Activated CD8-positive, alpha-beta T cell treated with anti-CD3 and anti-CD28 coated beads for 36 hours (primary cell): ENCODE measurements around the gene MMP23B. TPM values are rescaled to one million over a fixed set of nuclear protein-coding genes. Genes with fewer than 3 reads are reported as not detected.

ENCODE experiments used
- ATAC-seq: fragments of 200-7000 bp; cut with Tn5 transposase; one replicate; pipeline ENCODE4 v1.10.0; 2021; ENCODE audit warnings: mild to moderate bottlenecking, moderate library complexity
- CTCF ChIA-PET: fragments of 350-600 bp; sonication (Branson Sonifier 250); formaldehyde crosslinking; loops from one replicate; lab custom pipeline; 2021; ENCODE audit warnings: antibody characterized with exemption; lab: Charles Lee
- POLR2A ChIA-PET: fragments of 350-600 bp; sonication (Branson Sonifier 250); formaldehyde crosslinking; loops from one replicate; lab custom pipeline; 2021; ENCODE audit warnings: antibody characterized with exemption; lab: Charles Lee
- DNase-seq: peaks from one replicate; pipeline ENCODE4 v3.0.0-alpha.2; 2020
- H3K27ac Mint-ChIP-seq: one replicate; pipeline ENCODE4 v1.8.0; 2021; ENCODE audit warnings: mild to moderate bottlenecking, mixed read lengths
- H3K27me3 Mint-ChIP-seq: one replicate; pipeline ENCODE4 v1.8.0; 2021; ENCODE audit warnings: mixed read lengths
- H3K36me3 Mint-ChIP-seq: one replicate; pipeline ENCODE4 v1.8.0; 2021; ENCODE audit warnings: low read depth, mixed read lengths
- H3K4me1 Mint-ChIP-seq: one replicate; pipeline ENCODE4 v1.8.0; 2021; ENCODE audit warnings: low read depth, mixed read lengths
- H3K4me3 Mint-ChIP-seq: one replicate; pipeline ENCODE4 v1.8.0; 2021; ENCODE audit warnings: mild to moderate bottlenecking, moderate library complexity, mixed read lengths
- H3K9me3 Mint-ChIP-seq: one replicate; pipeline ENCODE4 v1.8.0; 2021; ENCODE audit warnings: mixed read lengths
- intact Hi-C: fragments of 100-400 bp; cut with micrococcal nuclease; formaldehyde crosslinking; loops from one replicate; pipeline ENCODE4 v1.10.0; 2022
- total RNA-seq, 2 experiments: library from RNA; stranded (reverse); gene quantifications; one replicate each; pipeline ENCODE4 v1.2.3, GENCODE V29; 2021
- TF ChIP-seq, protein P1 (sequence below): fragments of 200-600 bp; IDR thresholded peaks from one replicate; pipeline ENCODE4 v1.8.0; 2022; ENCODE audit warnings: antibody characterized with exemption, mild to moderate bottlenecking

Gene MMP23B
- total RNA-seq, 2 experiments from 2014 or later: 3.3 to 4.0 TPM

DNA sequence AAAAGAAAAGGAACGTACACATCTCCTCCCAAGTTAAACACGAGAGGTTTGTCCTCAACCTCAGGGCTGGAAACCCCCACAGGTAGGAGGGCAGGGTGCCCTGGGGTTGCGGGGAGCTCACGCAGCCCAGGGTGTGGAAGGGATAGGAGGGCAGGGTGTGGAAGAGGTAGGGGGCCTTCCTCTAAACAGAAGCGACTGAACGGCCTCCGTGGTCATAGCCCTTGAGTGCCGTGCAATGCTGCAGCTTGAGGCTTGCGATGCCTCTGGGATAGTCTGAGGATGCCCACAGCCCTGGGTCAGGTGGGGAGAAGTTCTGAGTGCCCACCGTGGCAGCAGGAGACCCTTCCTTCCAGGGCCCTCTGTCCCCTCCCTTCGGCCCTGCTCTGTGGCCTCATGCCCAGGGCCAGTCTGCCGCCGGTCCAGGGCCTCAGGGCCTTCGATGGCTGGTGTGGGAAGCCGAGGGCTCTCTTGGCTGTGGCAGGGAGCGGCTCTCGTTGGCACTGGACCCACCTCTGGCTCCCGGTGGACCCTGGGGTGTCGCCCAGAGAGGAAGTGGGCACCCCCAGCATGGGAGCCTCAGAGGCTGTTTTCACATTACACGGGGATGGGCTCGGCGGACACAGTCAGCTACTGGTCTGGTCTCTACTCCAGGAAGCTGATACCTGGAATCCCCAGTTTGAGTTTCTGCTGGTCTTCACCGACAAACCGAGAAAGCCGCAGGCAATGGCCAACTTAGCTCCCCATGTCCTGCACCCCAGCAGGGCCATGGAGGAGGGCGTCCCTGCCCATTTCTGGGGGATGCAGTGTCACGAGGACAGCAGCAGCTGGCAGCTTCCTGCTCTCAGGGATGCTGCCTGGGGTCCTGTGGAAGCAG, 33.2 kb downstream of the MMP23B start:
- TF ChIP-seq, protein P1, sequence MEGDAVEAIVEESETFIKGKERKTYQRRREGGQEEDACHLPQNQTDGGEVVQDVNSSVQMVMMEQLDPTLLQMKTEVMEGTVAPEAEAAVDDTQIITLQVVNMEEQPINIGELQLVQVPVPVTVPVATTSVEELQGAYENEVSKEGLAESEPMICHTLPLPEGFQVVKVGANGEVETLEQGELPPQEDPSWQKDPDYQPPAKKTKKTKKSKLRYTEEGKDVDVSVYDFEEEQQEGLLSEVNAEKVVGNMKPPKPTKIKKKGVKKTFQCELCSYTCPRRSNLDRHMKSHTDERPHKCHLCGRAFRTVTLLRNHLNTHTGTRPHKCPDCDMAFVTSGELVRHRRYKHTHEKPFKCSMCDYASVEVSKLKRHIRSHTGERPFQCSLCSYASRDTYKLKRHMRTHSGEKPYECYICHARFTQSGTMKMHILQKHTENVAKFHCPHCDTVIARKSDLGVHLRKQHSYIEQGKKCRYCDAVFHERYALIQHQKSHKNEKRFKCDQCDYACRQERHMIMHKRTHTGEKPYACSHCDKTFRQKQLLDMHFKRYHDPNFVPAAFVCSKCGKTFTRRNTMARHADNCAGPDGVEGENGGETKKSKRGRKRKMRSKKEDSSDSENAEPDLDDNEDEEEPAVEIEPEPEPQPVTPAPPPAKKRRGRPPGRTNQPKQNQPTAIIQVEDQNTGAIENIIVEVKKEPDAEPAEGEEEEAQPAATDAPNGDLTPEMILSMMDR: no peak
- Mint-ChIP-seq H3K27me3 (no peaks in the 10 kb centered on the region), H3K4me1 (peaks cover 2% of the 10 kb centered on the region), H3K9me3 (no peaks in the 10 kb centered on the region), H3K4me3 (no peak overlapping the region), H3K36me3 (peaks cover 8% of the 10 kb centered on the region), H3K27ac (no peak overlapping the region)
- ATAC-seq: no peak
- intact Hi-C loops: no loop called here
- POLR2A ChIA-PET: interaction anchor here (1.1 kb wide), 1 partner anchor 14 kb away, joined by 3 read pairs; no protein-coding TSS in a partner anchor
- no peak for DNase-seq
- CTCF ChIA-PET: interaction anchor here (0.6 to 2.9 kb wide), 6 partner anchors 14 to 226 kb away, joined by 3 to 22 read pairs (median 4); no protein-coding TSS in a partner anchor

DNA sequence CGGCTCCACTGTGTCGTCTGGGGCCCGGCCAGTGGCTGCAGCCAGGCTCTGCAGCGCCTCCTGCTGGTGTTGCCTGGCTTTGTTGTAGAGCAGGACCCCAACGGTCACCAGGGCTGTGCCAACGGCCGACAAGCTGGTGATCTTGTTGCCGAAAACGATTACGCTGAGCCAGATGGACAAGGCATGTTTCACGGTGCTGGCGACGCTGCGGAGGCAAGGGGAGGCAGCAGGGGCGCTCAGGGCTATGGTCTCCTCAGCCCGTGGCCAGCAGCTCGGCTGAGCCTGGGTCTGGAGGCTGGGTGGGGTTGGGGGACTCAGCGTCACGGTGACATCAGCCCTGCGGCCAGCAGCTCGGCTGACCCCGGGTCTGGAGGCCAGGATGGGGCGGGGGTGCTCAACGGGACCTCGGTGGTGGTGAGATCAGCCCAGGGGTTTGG, 33.9 kb downstream of the MMP23B start:
- ChIA-PET CTCF (interaction anchor here (0.6 to 2.9 kb wide), 5 partner anchors 13 to 227 kb away, joined by 4 to 22 read pairs (median 5); no protein-coding TSS in a partner anchor), POLR2A (interaction anchor here (1.1 kb wide), 1 partner anchor 13 kb away, joined by 3 read pairs; no protein-coding TSS in a partner anchor)
- intact Hi-C loops: no loop called here
- ATAC-seq: no peak
- Mint-ChIP-seq H3K27ac (no peak overlapping the region), H3K36me3 (peaks cover 8% of the 10 kb centered on the region), H3K4me3 (no peak overlapping the region), H3K4me1 (peaks cover 2% of the 10 kb centered on the region), H3K9me3 (no peaks in the 10 kb centered on the region), H3K27me3 (no peaks in the 10 kb centered on the region)
- TF ChIP-seq, protein P1: peak; percentile 68
- peak; percentile 47 for DNase-seq

DNA sequence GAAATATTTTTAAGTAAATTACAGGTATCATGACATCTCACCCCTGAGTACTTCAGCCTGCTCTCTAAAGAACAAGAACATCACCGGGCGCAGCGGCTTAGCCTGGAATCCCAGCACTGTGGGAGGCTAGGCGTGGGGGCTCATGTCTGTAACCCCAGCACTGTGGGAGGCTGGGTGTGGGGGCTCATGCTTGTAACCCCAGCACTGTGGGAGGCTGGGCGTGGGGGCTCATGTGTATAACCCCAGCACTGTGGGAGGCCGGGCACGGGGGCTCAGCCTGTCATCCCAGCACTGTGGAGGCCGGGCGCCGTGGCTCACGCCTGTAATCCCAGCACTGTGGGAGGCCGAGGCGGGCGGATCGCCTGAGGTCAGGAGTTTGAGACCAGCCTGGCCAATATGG, 34.6 kb downstream of the MMP23B start:
- H3K36me3 Mint-ChIP-seq: peaks cover 8% of the 10 kb centered on the region
- DNase-seq (no peak), ATAC-seq (no peak)
- ChIA-PET POLR2A (interaction anchor here (1.1 kb wide), 1 partner anchor 12 kb away, joined by 3 read pairs; no protein-coding TSS in a partner anchor), CTCF (interaction anchor here (1.3 to 2.9 kb wide), 4 partner anchors 12 to 63 kb away, joined by 4 to 22 read pairs (median 8); no protein-coding TSS in a partner anchor)
- intact Hi-C loops: no loop called here
- H3K27ac Mint-ChIP-seq: no peak overlapping the region
- TF ChIP-seq, protein P1: no peak
- H3K4me3 Mint-ChIP-seq: no peak overlapping the region
- H3K4me1 Mint-ChIP-seq: peaks cover 2% of the 10 kb centered on the region
- H3K27me3 Mint-ChIP-seq: no peaks in the 10 kb centered on the region
- no peaks in the 10 kb centered on the region for H3K9me3 Mint-ChIP-seq

- POLR2A ChIA-PET: no interaction called here
- TF ChIP-seq, protein P1: no peak
- peak; percentile 0 for DNase-seq
- H3K9me3 Mint-ChIP-seq: no peaks in the 10 kb centered on the region
- peaks cover 10% of the 10 kb centered on the region for H3K36me3 Mint-ChIP-seq
- H3K4me3 Mint-ChIP-seq: no peak overlapping the region
- CTCF ChIA-PET: interaction anchor here (2.5 kb wide), 1 partner anchor 9 kb away, joined by 22 read pairs; no protein-coding TSS in a partner anchor
- H3K27ac Mint-ChIP-seq: no peak overlapping the region
- peaks cover 4% of the 10 kb centered on the region for H3K4me1 Mint-ChIP-seq
- intact Hi-C loops: no loop called here
- no peaks in the 10 kb centered on the region for H3K27me3 Mint-ChIP-seq
- no peak for ATAC-seq
Observed at GRCh38 chr1:1669468-1670440, 37.8 kb downstream of the MMP23B start.
